ENCODE measurements around the gene SENP3.
"Not testable (repeated sequence)": the region's sequence is repeated elsewhere in the genome, so short reads cannot be mapped to it uniquely, and the experiment has no call there.

Gene SENP3

DNA sequence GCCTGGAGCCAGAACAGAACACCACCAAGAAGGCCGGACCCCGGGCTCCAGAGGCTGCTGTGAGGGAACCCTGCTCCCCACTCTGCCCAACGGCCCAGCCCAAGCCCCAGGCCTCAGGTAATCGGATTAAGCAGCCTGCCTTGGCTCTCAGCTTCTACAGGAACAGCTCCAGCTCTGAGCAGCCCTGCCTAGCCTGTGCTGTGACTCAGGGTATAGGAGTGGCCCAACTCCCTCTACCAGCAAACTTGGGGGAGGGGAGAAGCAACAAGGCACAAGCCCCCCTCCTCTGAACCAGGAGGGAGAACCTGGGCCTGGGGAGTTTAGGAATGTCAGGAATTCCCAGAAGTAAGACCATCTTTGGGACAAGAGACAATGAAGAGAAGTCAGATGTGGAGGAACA lies 29.0 kb downstream of the SENP3 start:
- Histone ChIP-seq H3K9me2 (replicated peaks; ENCODE audit: insufficient read depth, low read length) (no peaks in the 10 kb centered on the region), H3K79me2 (ENCODE audit: low read length) (peaks cover 9% of the 10 kb centered on the region), H4K20me1 (ENCODE audit: insufficient read depth, low read length) (no peaks in the 10 kb centered on the region), H3F3A (ENCODE audit: insufficient read depth, low read length) (0 out of 2 replicates have a peak, but pooled peaks cover 8% of the 10 kb centered on the region), H3K4me1 (ENCODE audit: low read length) (no peaks in the 10 kb centered on the region), H3K27me3 (replicated peaks; ENCODE audit: insufficient read depth, low read length) (no peaks in the 10 kb centered on the region), H3K27ac (ENCODE audit: low read length) (no peak overlapping the region), H3K4me2 (ENCODE audit: low read depth, low read length) (no peak overlapping the region), H3K4me3 (ENCODE audit: low read length) (no peak overlapping the region), H3K9ac (ENCODE audit: low read length) (no peak overlapping the region), H3K36me3 (replicated peaks; ENCODE audit: insufficient read depth, low read length) (no peaks in the 10 kb centered on the region; the same call in 1 of the 2 replicates), H2AFZ (ENCODE audit: low read length) (no peak overlapping the region), H3K9me3 (replicated peaks; ENCODE audit: insufficient read depth, low read length) (no peaks in the 10 kb centered on the region)
- no peak for DNase-seq
- TF ChIP-seq EZH2 (optimal IDR thresholded peaks at IDR 0.05; ENCODE audit: low read depth, low read length), result no peak

DNA sequence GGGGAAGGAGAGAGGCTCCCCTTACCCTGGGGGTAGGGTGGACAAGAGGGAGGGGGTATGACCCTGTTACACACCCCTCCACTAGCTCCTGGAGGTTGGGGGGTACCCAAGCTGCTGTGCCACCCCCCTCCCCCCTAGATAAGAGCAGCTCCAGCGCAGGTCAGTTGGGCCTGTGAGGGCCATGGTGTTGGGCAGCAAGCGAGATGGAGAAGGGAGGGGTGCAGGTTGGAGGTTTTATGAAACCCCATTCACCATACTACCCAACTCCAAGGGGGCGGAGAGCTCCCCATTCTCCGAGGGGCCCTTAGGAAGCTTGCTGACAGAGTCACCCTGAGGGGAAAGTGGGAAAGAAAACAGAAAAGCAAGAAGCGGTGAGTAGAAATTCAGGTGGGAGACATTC lies 29.9 kb downstream of the SENP3 start:
- DNase-seq, result no peak
- peaks cover 2% of the 10 kb centered on the region for H3K79me2 ChIP-seq (ENCODE audit: low read length)
- no peaks in the 10 kb centered on the region for H3K27me3 ChIP-seq (replicated peaks; ENCODE audit: insufficient read depth, low read length)
- no peaks in the 10 kb centered on the region for H3K9me3 ChIP-seq (replicated peaks; ENCODE audit: insufficient read depth, low read length)
- H3K4me2 ChIP-seq (ENCODE audit: low read depth, low read length), result no peak overlapping the region
- no peak for TF ChIP-seq EZH2phosphoT487 (IDR thresholded peaks at IDR 0.05; ENCODE audit: low read length)
- TF ChIP-seq, protein P1, sequence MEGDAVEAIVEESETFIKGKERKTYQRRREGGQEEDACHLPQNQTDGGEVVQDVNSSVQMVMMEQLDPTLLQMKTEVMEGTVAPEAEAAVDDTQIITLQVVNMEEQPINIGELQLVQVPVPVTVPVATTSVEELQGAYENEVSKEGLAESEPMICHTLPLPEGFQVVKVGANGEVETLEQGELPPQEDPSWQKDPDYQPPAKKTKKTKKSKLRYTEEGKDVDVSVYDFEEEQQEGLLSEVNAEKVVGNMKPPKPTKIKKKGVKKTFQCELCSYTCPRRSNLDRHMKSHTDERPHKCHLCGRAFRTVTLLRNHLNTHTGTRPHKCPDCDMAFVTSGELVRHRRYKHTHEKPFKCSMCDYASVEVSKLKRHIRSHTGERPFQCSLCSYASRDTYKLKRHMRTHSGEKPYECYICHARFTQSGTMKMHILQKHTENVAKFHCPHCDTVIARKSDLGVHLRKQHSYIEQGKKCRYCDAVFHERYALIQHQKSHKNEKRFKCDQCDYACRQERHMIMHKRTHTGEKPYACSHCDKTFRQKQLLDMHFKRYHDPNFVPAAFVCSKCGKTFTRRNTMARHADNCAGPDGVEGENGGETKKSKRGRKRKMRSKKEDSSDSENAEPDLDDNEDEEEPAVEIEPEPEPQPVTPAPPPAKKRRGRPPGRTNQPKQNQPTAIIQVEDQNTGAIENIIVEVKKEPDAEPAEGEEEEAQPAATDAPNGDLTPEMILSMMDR (IDR thresholded peaks at IDR 0.05; ENCODE audit: low read length), result no peak
- TF ChIP-seq EZH2 (optimal IDR thresholded peaks at IDR 0.05; ENCODE audit: low read depth, low read length), result no peak
- no peaks in the 10 kb centered on the region; the same call in 1 of the 2 replicates for H3K36me3 ChIP-seq (replicated peaks; ENCODE audit: insufficient read depth, low read length)
- no peaks in the 10 kb centered on the region for H4K20me1 ChIP-seq (ENCODE audit: insufficient read depth, low read length)
- H3K9ac ChIP-seq (ENCODE audit: low read length), result no peak overlapping the region
- no peak overlapping the region for H3K27ac ChIP-seq (ENCODE audit: low read length)
- no peak overlapping the region for H2AFZ ChIP-seq (ENCODE audit: low read length)
- H3K4me1 ChIP-seq (ENCODE audit: low read length), result no peaks in the 10 kb centered on the region
- H3K4me3 ChIP-seq (ENCODE audit: low read length), result no peak overlapping the region
- H3F3A ChIP-seq (ENCODE audit: insufficient read depth, low read length), result 0 out of 2 replicates have a peak, but pooled peaks cover 8% of the 10 kb centered on the region
- no peaks in the 10 kb centered on the region for H3K9me2 ChIP-seq (replicated peaks; ENCODE audit: insufficient read depth, low read length)

DNA sequence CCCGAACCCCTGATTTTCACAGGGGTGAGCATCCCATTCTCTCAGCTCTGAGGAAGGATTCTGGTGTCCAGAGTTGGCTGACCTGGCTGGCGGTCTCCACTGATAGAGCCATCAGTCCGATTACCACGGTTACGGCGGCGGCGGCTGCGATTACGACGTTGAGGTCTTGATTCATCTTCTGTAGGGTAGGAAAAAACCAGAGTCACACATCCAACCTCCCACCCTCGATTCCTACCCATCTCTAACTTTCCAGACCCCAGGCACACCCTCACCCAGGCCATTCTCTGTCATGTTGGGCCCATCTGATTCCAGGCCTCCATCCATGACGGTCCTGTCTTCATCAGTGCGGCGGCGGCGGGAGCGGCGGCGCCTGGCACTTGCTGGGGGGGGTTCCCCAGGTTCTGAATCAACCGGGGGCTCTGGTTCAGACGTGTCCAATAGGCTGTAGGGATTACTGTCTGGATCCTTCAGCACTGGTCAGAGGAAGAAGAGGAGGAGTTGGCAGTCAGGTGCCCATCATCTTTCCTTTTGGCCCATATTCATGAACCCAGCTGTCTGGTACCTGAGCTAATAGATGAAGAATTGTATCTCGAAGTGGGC lies 30.8 kb downstream of the SENP3 start:
- no peaks in the 10 kb centered on the region for H3K9me2 ChIP-seq (replicated peaks; ENCODE audit: insufficient read depth, low read length)
- H3F3A ChIP-seq (ENCODE audit: insufficient read depth, low read length), result 0 out of 2 replicates have a peak, but pooled peaks cover 8% of the 10 kb centered on the region
- TF ChIP-seq, protein P1 (IDR thresholded peaks at IDR 0.05; ENCODE audit: low read length), result no peak
- TF ChIP-seq EZH2phosphoT487 (IDR thresholded peaks at IDR 0.05; ENCODE audit: low read length) (no peak), EZH2 (optimal IDR thresholded peaks at IDR 0.05; ENCODE audit: low read depth, low read length) (no peak)
- no peak overlapping the region for H3K9ac ChIP-seq (ENCODE audit: low read length)
- H3K27me3 ChIP-seq (replicated peaks; ENCODE audit: insufficient read depth, low read length), result no peaks in the 10 kb centered on the region
- DNase-seq, result no peak
- no peaks in the 10 kb centered on the region for H3K79me2 ChIP-seq (ENCODE audit: low read length)
- H3K4me1 ChIP-seq (ENCODE audit: low read length), result no peaks in the 10 kb centered on the region
- no peaks in the 10 kb centered on the region; the same call in 1 of the 2 replicates for H3K36me3 ChIP-seq (replicated peaks; ENCODE audit: insufficient read depth, low read length)
- no peaks in the 10 kb centered on the region for H3K9me3 ChIP-seq (replicated peaks; ENCODE audit: insufficient read depth, low read length)
- H3K27ac ChIP-seq (ENCODE audit: low read length), result no peak overlapping the region
- H4K20me1 ChIP-seq (ENCODE audit: insufficient read depth, low read length), result no peaks in the 10 kb centered on the region
- H3K4me3 ChIP-seq (ENCODE audit: low read length), result no peak overlapping the region
- no peak overlapping the region for H3K4me2 ChIP-seq (ENCODE audit: low read depth, low read length)
- H2AFZ ChIP-seq (ENCODE audit: low read length), result no peak overlapping the region

DNA sequence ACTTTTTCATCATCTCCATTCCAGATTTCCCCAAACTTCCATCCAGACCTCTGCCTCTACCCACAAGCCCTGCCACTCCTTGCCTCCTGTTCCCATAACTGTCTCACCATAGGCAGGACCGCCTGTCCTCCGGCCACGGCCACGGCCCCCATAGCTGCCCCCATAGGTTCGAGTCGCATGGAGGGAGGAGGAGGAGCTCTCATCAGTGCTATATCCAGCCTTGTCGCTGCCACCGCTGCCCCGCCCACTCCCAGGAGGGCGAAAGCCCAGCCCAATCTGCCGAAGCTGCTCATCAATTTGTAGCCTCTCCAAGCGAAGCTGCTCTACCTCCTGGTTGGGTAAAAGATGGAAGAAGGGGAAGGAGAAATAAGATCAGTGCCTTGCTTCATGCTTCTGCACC lies 31.6 kb downstream of the SENP3 start:
- Histone ChIP-seq H3K9me2 (replicated peaks; ENCODE audit: insufficient read depth, low read length) (no peaks in the 10 kb centered on the region), H3K4me1 (ENCODE audit: low read length) (no peaks in the 10 kb centered on the region), H3K79me2 (ENCODE audit: low read length) (no peaks in the 10 kb centered on the region), H3K4me2 (ENCODE audit: low read depth, low read length) (no peak overlapping the region), H3F3A (ENCODE audit: insufficient read depth, low read length) (0 out of 2 replicates have a peak, but pooled peaks cover 8% of the 10 kb centered on the region), H3K27ac (ENCODE audit: low read length) (no peak overlapping the region), H3K9me3 (replicated peaks; ENCODE audit: insufficient read depth, low read length) (no peaks in the 10 kb centered on the region), H2AFZ (ENCODE audit: low read length) (no peak overlapping the region), H3K36me3 (replicated peaks; ENCODE audit: insufficient read depth, low read length) (no peaks in the 10 kb centered on the region; the same call in 1 of the 2 replicates), H3K27me3 (replicated peaks; ENCODE audit: insufficient read depth, low read length) (no peaks in the 10 kb centered on the region), H3K4me3 (ENCODE audit: low read length) (no peak overlapping the region), H4K20me1 (ENCODE audit: insufficient read depth, low read length) (no peaks in the 10 kb centered on the region), H3K9ac (ENCODE audit: low read length) (no peak overlapping the region)
- TF ChIP-seq EZH2 (optimal IDR thresholded peaks at IDR 0.05; ENCODE audit: low read depth, low read length), result no peak
- no peak for DNase-seq

DNA sequence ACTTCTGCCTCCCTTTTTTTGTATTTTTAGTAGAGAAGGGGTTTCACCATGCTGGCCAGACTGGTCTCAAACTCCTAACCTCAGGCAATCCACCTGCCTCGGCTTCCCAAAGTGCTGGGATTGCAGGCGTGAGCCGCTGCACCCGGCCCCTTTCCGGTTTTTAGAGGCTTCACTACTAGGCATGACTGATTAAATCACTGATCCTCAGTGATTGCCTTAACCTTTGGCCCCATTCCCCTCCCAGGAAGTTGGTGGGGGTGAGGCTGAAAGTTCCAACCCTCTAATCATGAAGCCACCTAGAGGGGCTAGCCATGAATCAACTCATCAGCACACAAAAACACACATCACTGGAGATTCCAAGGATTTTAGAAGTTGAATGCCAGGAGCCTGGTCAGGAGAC lies 35.8 kb downstream of the SENP3 start:
- H2AFZ ChIP-seq (ENCODE audit: low read length); H3K27ac ChIP-seq (ENCODE audit: low read length); H3K9me2 ChIP-seq (replicated peaks; ENCODE audit: insufficient read depth, low read length); H3K27me3 ChIP-seq (replicated peaks; ENCODE audit: insufficient read depth, low read length); H3K36me3 ChIP-seq (replicated peaks; ENCODE audit: insufficient read depth, low read length); H3K4me1 ChIP-seq (ENCODE audit: low read length); DNase-seq; H3F3A ChIP-seq (ENCODE audit: insufficient read depth, low read length); H3K9me3 ChIP-seq (replicated peaks; ENCODE audit: insufficient read depth, low read length); H3K4me2 ChIP-seq (ENCODE audit: low read depth, low read length); H3K4me3 ChIP-seq (ENCODE audit: low read length); H3K9ac ChIP-seq (ENCODE audit: low read length); H4K20me1 ChIP-seq (ENCODE audit: insufficient read depth, low read length); H3K79me2 ChIP-seq (ENCODE audit: low read length): not testable (repeated sequence)
